Activated CD4-positive, alpha-beta T cell treated with anti-CD3 and anti-CD28 coated beads, Interleukin-2, amount 50 U/mL, for 4 hours (primary cell): Measurements from ENCODE around the gene SOCS7.

Experiments
- DNase-seq, 2 experiments: peaks; one replicate each; pipeline ENCODE4 v3.0.0-alpha.2; 2020

SOCS7 gene, protein sequence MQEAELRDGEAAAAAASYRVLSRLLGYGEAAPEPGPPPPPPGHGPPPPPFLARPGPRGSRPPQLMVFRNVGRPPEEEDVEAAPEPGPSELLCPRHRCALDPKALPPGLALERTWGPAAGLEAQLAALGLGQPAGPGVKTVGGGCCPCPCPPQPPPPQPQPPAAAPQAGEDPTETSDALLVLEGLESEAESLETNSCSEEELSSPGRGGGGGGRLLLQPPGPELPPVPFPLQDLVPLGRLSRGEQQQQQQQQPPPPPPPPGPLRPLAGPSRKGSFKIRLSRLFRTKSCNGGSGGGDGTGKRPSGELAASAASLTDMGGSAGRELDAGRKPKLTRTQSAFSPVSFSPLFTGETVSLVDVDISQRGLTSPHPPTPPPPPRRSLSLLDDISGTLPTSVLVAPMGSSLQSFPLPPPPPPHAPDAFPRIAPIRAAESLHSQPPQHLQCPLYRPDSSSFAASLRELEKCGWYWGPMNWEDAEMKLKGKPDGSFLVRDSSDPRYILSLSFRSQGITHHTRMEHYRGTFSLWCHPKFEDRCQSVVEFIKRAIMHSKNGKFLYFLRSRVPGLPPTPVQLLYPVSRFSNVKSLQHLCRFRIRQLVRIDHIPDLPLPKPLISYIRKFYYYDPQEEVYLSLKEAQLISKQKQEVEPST

GRCh38 chr17:38351412-38352222 lies at the start of gene SOCS7:
TSS of gene SOCS7 (plus strand) at chr17:38351844. CDS start at chr17:38352053, 209 bp downstream.
- peak; percentile 91 to 92 for DNase-seq

GRCh38 chr17:38315497-38315896 lies 36.1 kb upstream of the SOCS7 start:
- DNase-seq = no peak

- DNase-seq = no peak
Observed at GRCh38 chr17:38317081-38317480, 34.6 kb upstream of the SOCS7 start.

- no peak for DNase-seq
Observed at GRCh38 chr17:38320482-38320881, 31.2 kb upstream of the SOCS7 start.

- peak; percentile 68 to 74 for DNase-seq
Observed at GRCh38 chr17:38322156-38322779, 29.4 kb upstream of the SOCS7 start.

DNA sequence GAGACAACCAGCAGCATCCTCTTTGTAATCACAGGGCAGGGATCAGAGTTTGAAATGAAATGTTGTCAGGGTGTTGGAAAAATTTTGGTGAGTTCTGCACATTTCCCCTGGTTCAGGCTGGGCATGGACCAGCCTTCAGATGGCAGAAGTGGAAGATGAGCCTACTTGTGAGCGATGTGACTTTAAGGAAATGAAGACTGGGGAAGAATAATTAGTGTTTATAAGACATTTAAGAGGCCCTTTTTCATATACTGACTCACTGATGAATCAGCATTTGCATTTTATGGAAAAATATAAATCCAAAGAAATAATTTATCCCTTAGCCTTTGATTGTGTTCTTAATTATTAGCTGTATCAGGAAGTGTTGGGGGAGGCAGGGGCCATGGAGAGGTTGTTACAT lies 28.7 kb upstream of the SOCS7 start:
- no peak for DNase-seq

DNA sequence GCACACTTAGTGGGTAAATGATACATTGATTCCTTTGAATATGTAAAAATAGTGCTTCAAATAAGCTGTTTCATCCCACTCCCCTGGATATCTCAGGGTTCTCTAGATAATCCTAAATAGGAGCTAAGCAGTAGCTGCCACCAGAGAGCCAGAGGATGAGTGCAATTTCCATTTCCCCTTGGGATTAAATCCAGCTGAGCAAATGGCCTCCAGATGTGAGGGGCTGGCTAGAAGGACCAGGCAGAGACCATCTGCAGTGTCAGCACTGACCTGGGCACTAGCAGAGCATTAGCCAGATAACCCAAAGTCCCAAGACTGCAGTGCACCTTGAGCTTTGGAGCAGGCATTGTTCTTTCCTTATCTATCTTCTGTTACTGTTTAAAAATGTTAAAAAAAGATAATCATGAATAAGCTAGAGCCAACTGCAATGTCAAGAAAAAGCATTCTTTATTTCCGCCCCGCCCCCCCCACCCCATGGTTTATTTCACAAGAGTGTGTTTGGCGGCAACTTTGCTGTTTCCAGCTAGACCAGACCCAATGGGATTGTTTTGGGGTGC lies 27.4 kb upstream of the SOCS7 start:
- DNase-seq = no peak

DNA sequence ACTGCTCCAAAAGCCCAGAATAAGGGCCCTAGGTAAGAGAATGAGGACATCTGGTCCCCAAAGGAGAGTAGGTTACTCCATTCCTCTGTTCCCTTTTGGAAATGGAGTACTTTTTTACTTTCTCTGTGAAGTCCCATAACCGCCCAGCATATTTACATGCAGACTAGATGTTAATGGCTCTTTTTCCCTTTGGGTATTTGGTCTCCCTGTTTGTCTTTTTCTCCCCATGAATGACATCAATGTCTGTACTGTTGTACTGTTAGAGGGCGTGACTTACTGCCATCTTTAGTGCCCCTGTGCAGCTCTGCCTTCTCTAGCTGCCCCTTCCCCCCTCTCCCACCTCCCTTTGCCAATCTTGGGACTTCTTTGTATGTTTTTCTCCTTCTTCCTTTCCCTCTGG lies 26.9 kb upstream of the SOCS7 start:
- no peak for DNase-seq

GRCh38 chr17:38325221-38325851 lies 26.3 kb upstream of the SOCS7 start:
- no peak for DNase-seq

GRCh38 chr17:38326996-38327792 lies 24.4 kb upstream of the SOCS7 start:
- DNase-seq = no peak

DNA sequence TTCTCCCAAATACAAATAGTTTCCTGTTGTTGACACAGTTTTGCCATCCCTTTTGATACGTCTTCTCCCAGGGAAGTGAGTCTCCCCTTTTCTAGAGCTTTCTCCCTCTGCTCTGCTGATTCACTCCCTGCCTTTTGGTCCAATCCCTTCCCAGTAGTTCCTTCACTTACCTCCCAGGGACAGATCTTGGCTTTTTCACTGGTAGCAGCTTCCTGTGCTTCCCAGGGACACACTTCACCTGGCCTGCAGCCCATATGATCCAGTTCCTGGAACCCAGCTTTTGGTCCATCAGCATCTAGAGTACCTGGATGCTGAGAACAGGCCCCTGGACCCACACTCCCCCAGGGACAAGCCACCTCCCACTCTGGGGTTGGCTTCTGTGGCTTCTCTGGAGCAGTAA lies 23.7 kb upstream of the SOCS7 start:
- DNase-seq = no peak

DNA sequence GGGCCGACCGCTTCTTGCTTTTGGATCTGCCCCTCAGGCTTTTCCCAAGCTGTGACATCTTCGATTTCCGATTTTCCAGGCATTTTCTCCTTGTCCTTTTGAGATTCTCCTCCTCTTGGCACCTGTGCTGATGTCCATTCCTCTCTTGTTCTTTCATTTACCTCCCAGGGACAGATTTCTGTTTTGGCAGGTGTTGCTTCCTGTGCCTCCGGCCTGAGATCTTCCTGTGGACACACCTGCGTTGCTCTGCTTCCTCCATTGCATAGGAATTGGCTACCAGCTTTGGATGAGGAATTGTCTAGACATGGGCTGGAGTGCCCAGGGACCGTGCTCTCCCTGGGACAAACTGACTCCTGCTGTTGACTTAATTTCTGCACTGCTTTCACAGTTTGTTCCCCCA lies 23.0 kb upstream of the SOCS7 start:
- DNase-seq = no peak

- no peak for DNase-seq
Observed at GRCh38 chr17:38329284-38329683, 22.4 kb upstream of the SOCS7 start.

- DNase-seq = no peak
Observed at GRCh38 chr17:38329808-38330730, 21.6 kb upstream of the SOCS7 start.

- DNase-seq = no peak
Observed at GRCh38 chr17:38330941-38331411, 20.7 kb upstream of the SOCS7 start.

- no peak for DNase-seq
Observed at GRCh38 chr17:38332735-38333134, 18.9 kb upstream of the SOCS7 start.

DNA sequence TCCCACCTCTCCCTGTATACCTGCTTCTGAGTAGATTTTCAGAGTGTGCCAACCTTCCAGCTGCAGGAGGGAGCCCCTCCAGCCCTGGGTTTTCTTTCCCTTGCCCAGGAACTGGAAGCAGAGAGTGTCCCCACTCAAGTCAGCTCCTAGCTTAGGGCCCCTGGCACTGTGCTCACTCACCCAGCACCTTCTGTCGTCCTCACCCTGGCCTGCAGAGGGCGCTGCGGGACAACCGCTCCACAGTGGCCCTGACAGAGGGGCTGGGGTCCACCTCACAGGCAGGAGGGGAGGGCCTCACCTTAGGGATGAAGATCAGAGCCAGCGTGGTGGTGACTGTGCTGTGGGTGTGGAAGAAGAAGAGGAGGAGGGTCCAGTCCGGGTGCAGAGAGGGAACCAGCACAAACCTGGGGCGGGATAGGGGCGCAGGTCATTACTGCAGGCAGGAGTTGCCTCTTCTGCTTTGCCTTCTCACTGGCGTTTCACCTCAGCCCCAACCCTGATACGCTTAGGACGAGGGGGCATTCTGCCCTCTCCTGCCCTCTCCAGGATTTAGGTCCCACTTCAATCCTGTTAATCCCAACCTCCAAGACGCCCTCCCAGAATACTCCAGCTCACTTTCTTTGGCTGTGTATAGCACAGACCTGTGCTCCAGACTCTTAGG lies 17.9 kb upstream of the SOCS7 start:
- no peak for DNase-seq

DNA sequence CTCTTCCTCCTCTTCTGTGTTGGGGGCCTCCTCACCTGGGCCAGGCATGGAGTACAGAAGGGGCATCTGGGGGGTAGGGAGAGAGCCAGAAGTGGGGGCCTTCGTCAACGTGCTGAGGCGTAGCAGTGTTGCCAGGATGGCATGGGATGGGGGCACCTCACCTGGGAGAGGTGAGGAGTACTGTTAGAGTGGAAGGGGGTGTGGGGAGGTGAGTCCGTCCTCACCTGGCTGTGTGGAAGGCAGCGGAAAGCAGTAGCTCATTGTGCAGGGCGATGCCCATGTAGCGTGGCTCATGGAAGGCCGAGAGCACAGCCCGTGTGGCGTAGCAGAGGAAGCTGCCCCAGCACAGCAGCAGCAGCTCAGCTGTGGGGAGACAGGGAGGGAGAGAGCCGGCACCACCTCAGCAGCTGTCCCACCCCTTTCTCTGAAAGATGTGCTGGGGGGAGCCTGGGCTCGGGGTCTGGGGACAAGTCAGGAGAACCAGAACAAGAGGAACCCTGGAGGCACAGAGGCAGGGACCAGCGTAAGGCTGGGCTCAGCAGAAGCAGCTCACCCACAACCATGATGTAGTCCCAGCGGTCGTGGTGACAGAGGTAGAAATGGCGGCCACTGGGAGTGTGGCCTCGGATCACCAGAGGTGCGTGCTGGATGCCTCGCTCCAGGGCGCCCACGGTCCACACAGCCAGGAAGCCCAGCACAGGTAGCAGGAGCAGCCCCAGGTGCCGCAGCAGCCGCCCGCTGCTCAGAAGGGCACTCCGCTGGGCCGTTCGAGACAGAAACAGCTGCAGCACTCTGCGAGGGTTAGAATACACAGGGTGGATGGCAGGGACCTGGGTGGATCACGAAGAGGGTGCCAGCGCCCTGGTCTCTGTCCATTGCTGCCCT lies 16.9 kb upstream of the SOCS7 start:
- no peak for DNase-seq

DNA sequence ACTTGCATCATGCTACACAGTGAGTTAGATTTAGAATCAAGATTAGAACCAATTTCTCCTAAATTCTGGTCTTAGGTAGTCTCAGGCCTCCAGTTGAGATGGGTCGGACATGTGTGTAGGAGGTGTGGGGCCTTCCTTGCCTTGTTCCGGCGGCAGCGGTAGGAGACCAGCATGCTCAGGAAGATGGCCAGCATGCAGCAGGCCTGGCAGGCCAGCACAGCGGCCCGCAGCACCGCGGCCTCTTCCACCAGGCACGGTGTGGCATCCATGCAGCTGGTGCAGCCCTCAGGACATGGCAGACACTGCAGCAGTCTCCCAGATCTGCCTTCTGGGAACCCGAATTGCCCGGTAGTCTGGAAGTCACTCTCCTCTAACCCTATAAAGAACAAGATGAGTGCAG lies 14.8 kb upstream of the SOCS7 start:
- no peak for DNase-seq
